ENCODE data around the gene GFPT1. TPM values are rescaled to one million over a fixed set of nuclear protein-coding genes. Genes with fewer than 3 reads are reported as not detected.

The GFPT1 gene
- total RNA-seq, 2 experiments from 2014 or later = 31.0 to 36.1 TPM

Other genes with a start within 250 kb of the GFPT1 start
- 10 to 100 TPM; 30.0 to 34.3 TPM for gene NFU1, start 50.2 kb upstream of the GFPT1 start, total RNA-seq